ENCODE results near the gene ITPKB.
"Not testable (repeated sequence)": the region's sequence is repeated elsewhere in the genome, so short reads cannot be mapped to it uniquely, and the experiment has no call there.

ITPKB gene

GRCh38 chr1:226754793-226755533, 15.9 kb upstream of the ITPKB start:
- no peak for DNase-seq

- DNase-seq: no peak
Observed at GRCh38 chr1:226754097-226754496, 15.0 kb upstream of the ITPKB start.

- no peak for DNase-seq
Observed at GRCh38 chr1:226751703-226752102, 12.6 kb upstream of the ITPKB start.

- DNase-seq: no peak
Observed at GRCh38 chr1:226751214-226751613, 12.1 kb upstream of the ITPKB start.

- peak; percentile 10 for DNase-seq
Observed at GRCh38 chr1:226749467-226749866, 10.4 kb upstream of the ITPKB start.

- no peak for DNase-seq
Observed at GRCh38 chr1:226748306-226748705, 9.2 kb upstream of the ITPKB start.

GRCh38 chr1:226747519-226748263, 8.6 kb upstream of the ITPKB start:
- not testable (repeated sequence) for DNase-seq

- DNase-seq: no peak
Observed at GRCh38 chr1:226743259-226743658, 4.2 kb upstream of the ITPKB start.

GRCh38 chr1:226741009-226741408, 1.9 kb upstream of the ITPKB start:
- peak; percentile 48 for DNase-seq

- peak; percentile 30 for DNase-seq
Observed at GRCh38 chr1:226739696-226740065, 599 bp upstream of the ITPKB start.

GRCh38 chr1:226738421-226738994, 574 bp downstream of the ITPKB start:
- DNase-seq: peak; percentile 79

GRCh38 chr1:226737819-226738420, 1.2 kb downstream of the ITPKB start:
- DNase-seq: peak; percentile 80

- peak; percentile 75 for DNase-seq
Observed at GRCh38 chr1:226736908-226737818, 1.9 kb downstream of the ITPKB start.

GRCh38 chr1:226736001-226736907, 2.8 kb downstream of the ITPKB start:
- DNase-seq: peak; percentile 68

GRCh38 chr1:226735576-226735975, 3.5 kb downstream of the ITPKB start:
- DNase-seq: no peak

GRCh38 chr1:226734611-226735153, 4.4 kb downstream of the ITPKB start:
- no peak for DNase-seq

GRCh38 chr1:226733876-226734275, 5.2 kb downstream of the ITPKB start:
- no peak for DNase-seq

- no peak for DNase-seq
Observed at GRCh38 chr1:226733304-226733703, 5.8 kb downstream of the ITPKB start.

GRCh38 chr1:226732856-226733291, 6.2 kb downstream of the ITPKB start:
- no peak for DNase-seq

- DNase-seq: no peak
Observed at GRCh38 chr1:226731257-226731893, 7.7 kb downstream of the ITPKB start.

GRCh38 chr1:226730836-226731235, 8.2 kb downstream of the ITPKB start:
- DNase-seq: no peak

Data from activated CD8-positive, alpha-beta memory T cell treated with anti-CD3 and anti-CD28 coated beads, Interleukin-2, amount 50 U/mL, for 48 hours (primary cell).